CD14-positive monocyte (primary cell): ENCODE results near the gene CACHD1. TPM values are rescaled to one million over a fixed set of nuclear protein-coding genes. Genes with fewer than 3 reads are reported as not detected.

ENCODE experiments used
- DNase-seq, 3 donors: peaks; one replicate each; pipeline ENCODE4 v3.0.0-alpha.2; 2011 to 2022
- H2AFZ ChIP-seq: 2 replicates; pipeline ENCODE4 v1.6.0; 2012; ENCODE audit warnings: mild to moderate bottlenecking, low read depth, low read length, inconsistent platforms; ENCODE audit not compliant: insufficient read depth, poor library complexity, severe bottlenecking
- H3K27ac ChIP-seq, 2 donors: 1 replicate in 1 of 2; 2 replicates in 1 of 2; pipeline ENCODE4 v1.5.1; 2012 to 2013; ENCODE audit warnings: low read length in 2 of 2, control low read depth in 1 of 2, inconsistent platforms in 1 of 2, low read depth in 1 of 2, mild to moderate bottlenecking in 1 of 2
- H3K27me3 ChIP-seq, 2 donors: one replicate each; pipeline versions ENCODE4 v1.6.0 to v1.6.1; 2011 to 2013; ENCODE audit warnings: low read length in 2 of 2; ENCODE audit not compliant: control insufficient read depth in 2 of 2, insufficient read depth in 2 of 2
- H3K36me3 ChIP-seq, 2 donors: replicated peaks in 1 of 2; 1 replicate in 1 of 2; 2 replicates in 1 of 2; pipeline versions ENCODE4 v1.5.1 to v1.6.1; 2012 to 2013; ENCODE audit warnings: low read length in 2 of 2, control low read depth in 1 of 2, inconsistent platforms in 1 of 2, mild to moderate bottlenecking in 1 of 2; ENCODE audit not compliant: insufficient read depth in 2 of 2, control insufficient read depth in 1 of 2
- H3K4me1 ChIP-seq, 2 donors: 1 replicate in 1 of 2; 2 replicates in 1 of 2; pipeline versions ENCODE4 v1.5.1 to v1.6.1; 2012 to 2013; ENCODE audit warnings: low read length in 2 of 2, control low read depth in 1 of 2, inconsistent platforms in 1 of 2, mild to moderate bottlenecking in 1 of 2, moderate library complexity in 1 of 2; ENCODE audit not compliant: insufficient read depth in 2 of 2, control insufficient read depth in 1 of 2
- H3K4me2 ChIP-seq: replicated peaks from 2 replicates; pipeline ENCODE3; 2012; ENCODE audit warnings: low read length, moderate library complexity, mild to moderate bottlenecking; ENCODE audit not compliant: poor library complexity, severe bottlenecking; ENCODE audit errors: extremely low read depth
- H3K4me3 ChIP-seq, 3 experiments: fragments of 200-600 bp in 1 of 3; sonication (generic) in 1 of 3; replicated peaks in 1 of 3; 1 replicate in 2 of 3; 2 replicates in 1 of 3; pipeline ENCODE4 v1.5.1; 2011 to 2013; ENCODE audit warnings: low read length in 3 of 3, mild to moderate bottlenecking in 3 of 3, control low read depth in 2 of 3, low read depth in 2 of 3, inconsistent platforms in 1 of 3, moderate library complexity in 1 of 3
- H3K79me2 ChIP-seq: 2 replicates; pipeline ENCODE4 v1.6.0; 2012; ENCODE audit warnings: mild to moderate bottlenecking, control low read depth, inconsistent platforms, low read length, moderate library complexity; ENCODE audit not compliant: insufficient read depth
- H3K9ac ChIP-seq: 2 replicates; pipeline ENCODE4 v1.6.0; 2017; ENCODE audit warnings: low read length, mild to moderate bottlenecking; ENCODE audit not compliant: insufficient read depth, poor library complexity, severe bottlenecking
- H3K9me3 ChIP-seq, 2 donors: replicated peaks in 1 of 2; 1 replicate in 1 of 2; 2 replicates in 1 of 2; pipeline versions ENCODE4 v1.5.1 to v1.6.1; 2012 to 2013; ENCODE audit warnings: low read length in 2 of 2, control low read depth in 1 of 2; ENCODE audit not compliant: control insufficient read depth in 1 of 2, insufficient read depth in 1 of 2
- H4K20me1 ChIP-seq: 2 replicates; pipeline ENCODE4 v1.6.0; 2012; ENCODE audit warnings: mild to moderate bottlenecking, low read length, control low read depth, moderate library complexity; ENCODE audit not compliant: insufficient read depth
- H3K27ac Mint-ChIP-seq, 7 donors: one replicate each; pipeline ENCODE4 v1.8.0; 2020; ENCODE audit warnings: mild to moderate bottlenecking in 7 of 7, mixed read lengths in 7 of 7, moderate library complexity in 6 of 7, inconsistent platforms in 2 of 7
- H3K27me3 Mint-ChIP-seq, 3 donors: one replicate each; pipeline ENCODE4 v1.8.0; 2021 to 2022; ENCODE audit warnings: low read depth in 3 of 3, mild to moderate bottlenecking in 3 of 3, mixed read lengths in 3 of 3, moderate library complexity in 3 of 3, inconsistent platforms in 1 of 3
- H3K36me3 Mint-ChIP-seq, 2 donors: one replicate each; pipeline ENCODE4 v1.8.0; 2020; ENCODE audit warnings: mixed read lengths in 2 of 2, inconsistent platforms in 1 of 2, mild to moderate bottlenecking in 1 of 2
- H3K4me1 Mint-ChIP-seq: one replicate; pipeline ENCODE4 v1.8.0; 2020; ENCODE audit warnings: mild to moderate bottlenecking, mixed read lengths
- H3K4me3 Mint-ChIP-seq, 2 donors: one replicate each; pipeline ENCODE4 v1.8.0; 2020; ENCODE audit warnings: mild to moderate bottlenecking in 2 of 2, mixed read lengths in 2 of 2, moderate library complexity in 1 of 2
- H3K9me3 Mint-ChIP-seq, 7 donors: one replicate each; pipeline ENCODE4 v1.8.0; 2020 to 2022; ENCODE audit warnings: mixed read lengths in 7 of 7, mild to moderate bottlenecking in 6 of 7, moderate library complexity in 6 of 7, inconsistent platforms in 2 of 7
- CTCF ChIP-seq: fragments of 200-600 bp; IDR thresholded peaks from one replicate; pipeline ENCODE4 v1.8.0; 2022; ENCODE audit warnings: antibody characterized with exemption, mild to moderate bottlenecking
- WGBS: methylation state at CpG from one replicate; pipeline ENCODE4 v1.1.5; 2013; ENCODE audit warnings: missing lambda C conversion rate; ENCODE audit not compliant: insufficient coverage; 5-methylcytosine and 5-hydroxymethylcytosine counted together
- intact Hi-C, 2 donors: fragments of 100-400 bp; cut with micrococcal nuclease; formaldehyde crosslinking; loops; one replicate each; pipeline versions ENCODE4 v1.15.0 to v1.15.1; 2023
- polyA plus RNA-seq, 3 donors: library from polyadenylated mRNA; depleted of rRNA in 1 of 3; unstranded in 2 of 3; stranded (reverse) in 1 of 3; fragments of 300-500 nt in 2 of 3; fragments of >200 nt in 1 of 3; fragmentation: Illumina TruSeq in 2 of 3; gene quantifications; 1 replicate in 2 of 3; 2 replicates in 1 of 3; pipeline ENCODE4 v1.2.3, GENCODE V29; 2012 to 2021

Gene CACHD1
- polyA plus RNA-seq, 3 donors, result 0.12 TPM; not detected in 2

- WGBS, result 86% methylated on average over 1 of the region's 2 CpGs
- Histone ChIP-seq H2AFZ (no peak overlapping the region), H3K9ac (no peak overlapping the region), H3K27ac (no peak overlapping the region), H3K4me3 (no peak overlapping the region), H3K36me3 (no peaks in the 10 kb centered on the region), H3K9me3 (peaks cover 0 to 7% of the 10 kb centered on the region in 2 donors), H3K27me3 (no peaks in the 10 kb centered on the region), H3K4me2 (no peak overlapping the region), H4K20me1 (no peaks in the 10 kb centered on the region), H3K4me1 (no peaks in the 10 kb centered on the region), H3K79me2 (no peaks in the 10 kb centered on the region)
- Mint-ChIP-seq H3K27me3 (peaks cover 0 to 2% (median 0%) of the 10 kb centered on the region in 3 donors), H3K4me1 (no peaks in the 10 kb centered on the region), H3K36me3 (no peaks in the 10 kb centered on the region), H3K27ac (no peak overlapping the region), H3K4me3 (no peak overlapping the region), H3K9me3 (peaks cover 2 to 11% (median 5%) of the 10 kb centered on the region in 7 donors)
- TF ChIP-seq CTCF, result no peak
- intact Hi-C loops, result no loop called here
- DNase-seq, result no peak
These were observed 245.3 kb downstream of the CACHD1 start for GRCh38 chr1:64715186-64715585.

- H3K79me2 ChIP-seq, result no peaks in the 10 kb centered on the region
- Mint-ChIP-seq H3K36me3 (no peaks in the 10 kb centered on the region), H3K9me3 (peaks cover 2 to 12% (median 4%) of the 10 kb centered on the region in 7 donors), H3K27me3 (peaks cover 0 to 6% (median 0%) of the 10 kb centered on the region in 3 donors), H3K4me3 (no peak overlapping the region), H3K27ac (no peak overlapping the region), H3K4me1 (no peaks in the 10 kb centered on the region)
- no peaks in the 10 kb centered on the region for H4K20me1 ChIP-seq
- H2AFZ ChIP-seq, result no peak overlapping the region
- intact Hi-C loops, result no loop called here
- no peak overlapping the region for H3K4me2 ChIP-seq
- H3K4me3 ChIP-seq, result no peak overlapping the region
- H3K27me3 ChIP-seq, result no peaks in the 10 kb centered on the region
- WGBS, result no CpG with 5 or more reads among the region's 2 CpGs
- H3K9me3 ChIP-seq, result peaks cover 0 to 7% of the 10 kb centered on the region in 2 donors
- no peaks in the 10 kb centered on the region for H3K4me1 ChIP-seq
- DNase-seq, result no peak
- H3K36me3 ChIP-seq, result no peaks in the 10 kb centered on the region
- no peak overlapping the region for H3K9ac ChIP-seq
- H3K27ac ChIP-seq, result no peak overlapping the region
- TF ChIP-seq CTCF, result no peak
These were observed 251.2 kb downstream of the CACHD1 start for GRCh38 chr1:64721135-64721534.
